HepG2 (cell line): ENCODE measurements around the gene ZNF26. TPM values are rescaled to one million over a fixed set of nuclear protein-coding genes. Genes with fewer than 3 reads are reported as not detected.
A peak's percentile ranks its signal among the peaks of the same experiment; 100 is the strongest.

Source experiments
- CCAR2 ChIP-seq: fragments of 200-400 bp; formaldehyde crosslinking; optimal IDR thresholded peaks from 2 replicates; pipeline ENCODE3; 2018; ENCODE audit warnings: low read depth, mild to moderate bottlenecking, low read length, moderate library complexity
- EHMT2 ChIP-seq: fragments of 200-600 bp; sonication (generic); IDR thresholded peaks from 2 replicates; pipeline ENCODE4 v1.7.0; 2017; ENCODE audit warnings: antibody characterized with exemption, low read depth, low read length, borderline replicate concordance
- ERF ChIP-seq: IDR thresholded peaks from 2 replicates; pipeline ENCODE4 v1.6.1; 2018; ENCODE audit warnings: missing biosample characterization, missing genetic modification reagents
- HNF4A ChIP-seq: sonication (generic); formaldehyde crosslinking; IDR thresholded peaks from 2 replicates; pipeline ENCODE4 v1.4.0; 2020; ENCODE audit warnings: missing genetic modification reagents
- MXI1 ChIP-seq: IDR thresholded peaks from 3 replicates; pipeline ENCODE4 v1.6.1; 2012; ENCODE audit warnings: low read depth, low read length, inconsistent platforms, borderline replicate concordance
- NCOR1 ChIP-seq: fragments of 200-600 bp; sonication (generic); IDR thresholded peaks from 2 replicates; pipeline ENCODE4 v1.7.0; 2017; ENCODE audit warnings: antibody characterized with exemption, low read length, borderline replicate concordance
- NR3C1 ChIP-seq: sonication (generic); formaldehyde crosslinking; IDR thresholded peaks from 2 replicates; pipeline ENCODE4 v1.4.0; 2020; ENCODE audit warnings: missing genetic modification reagents
- POLR2G ChIP-seq: fragments of 200-400 bp; formaldehyde crosslinking; IDR thresholded peaks from 2 replicates; pipeline ENCODE4 v1.6.1; 2018; ENCODE audit warnings: mild to moderate bottlenecking, low read depth, low read length, moderate library complexity
- TAF1 ChIP-seq: sonication (generic); formaldehyde crosslinking; IDR thresholded peaks from 2 replicates; pipeline ENCODE4 v1.4.0; 2020; ENCODE audit warnings: missing genetic modification reagents
- ZBTB21 ChIP-seq: sonication (generic); formaldehyde crosslinking; IDR thresholded peaks from 2 replicates; pipeline ENCODE4 v1.4.0; 2020; ENCODE audit warnings: missing genetic modification reagents
- ZNF24 ChIP-seq: fragments of 450-650 bp; IDR thresholded peaks from 2 replicates; pipeline ENCODE4 v1.6.1; 2017; ENCODE audit warnings: antibody characterized with exemption, mild to moderate bottlenecking
- ZNF260 ChIP-seq: sonication (generic); formaldehyde crosslinking; IDR thresholded peaks from 2 replicates; pipeline ENCODE4 v1.4.0; 2020; ENCODE audit warnings: missing genetic modification reagents, low read depth, mild to moderate bottlenecking, borderline replicate concordance
- ZNF567 ChIP-seq: sonication (generic); formaldehyde crosslinking; IDR thresholded peaks from 2 replicates; pipeline ENCODE4 v1.8.1; 2023; ENCODE audit warnings: mild to moderate bottlenecking, missing genetic modification reagents, borderline replicate concordance
- polyA plus RNA-seq, 8 experiments: library from polyadenylated mRNA; depleted of rRNA in 3 of 8; stranded (reverse) in 7 of 8; unstranded in 1 of 8; fragments of >200 nt; fragmentation: Illumina TruSeq in 4 of 8; extraction: Trizol in 4 of 8; gene quantifications; 2 replicates each; pipeline versions ENCODE4 v1.2.1 to v1.2.3, GENCODE V29; 2011 to 2016; ENCODE audit warnings: low read depth in 4 of 8, missing spikeins in 1 of 8, mixed read lengths in 1 of 8; ENCODE audit not compliant: insufficient read depth in 1 of 8
- total RNA-seq, 5 experiments: library from RNA; depleted of rRNA; stranded (reverse); fragments of >200 nt; fragmentation: Illumina TruSeq; extraction: Trizol; gene quantifications; 2 replicates each; pipeline ENCODE4 v1.2.3, GENCODE V29; 2016; ENCODE audit warnings: low read depth in 1 of 5
- TF ChIP-seq, protein P1 (sequence below): sonication (generic); formaldehyde crosslinking; IDR thresholded peaks from 2 replicates; pipeline ENCODE4 v1.5.0; 2020; ENCODE audit warnings: missing genetic modification reagents
- TF ChIP-seq, protein P2 (sequence below): sonication (generic); formaldehyde crosslinking; IDR thresholded peaks from 2 replicates; pipeline ENCODE4 v1.4.0; 2020; ENCODE audit warnings: missing genetic modification reagents
- TF ChIP-seq, protein P3 (sequence below): sonication (generic); formaldehyde crosslinking; IDR thresholded peaks from 2 replicates; pipeline ENCODE4 v1.8.1; 2023; ENCODE audit warnings: missing genetic modification reagents, inconsistent platforms, borderline replicate concordance
- TF ChIP-seq, protein P4 (sequence below): sonication (generic); formaldehyde crosslinking; IDR thresholded peaks from 2 replicates; pipeline ENCODE4 v1.4.0; 2020; ENCODE audit warnings: missing genetic modification reagents, borderline replicate concordance
- TF ChIP-seq, protein P5 (sequence below): sonication (generic); formaldehyde crosslinking; IDR thresholded peaks from 2 replicates; pipeline ENCODE4 v1.8.0; 2022; ENCODE audit warnings: mild to moderate bottlenecking, missing genetic modification reagents, moderate library complexity
- TF ChIP-seq, protein P6 (sequence below): sonication (generic); formaldehyde crosslinking; IDR thresholded peaks from 2 replicates; pipeline ENCODE4 v1.8.1; 2023; ENCODE audit warnings: mild to moderate bottlenecking, inconsistent platforms, moderate library complexity, missing genetic modification reagents, borderline replicate concordance

The ZNF26 gene
- total and polyA plus RNA-seq, 2 of the 13 experiments (the other 11 are each of a cell fraction or from before 2014, with no cell fraction given): 3.8 to 6.5 TPM

DNA sequence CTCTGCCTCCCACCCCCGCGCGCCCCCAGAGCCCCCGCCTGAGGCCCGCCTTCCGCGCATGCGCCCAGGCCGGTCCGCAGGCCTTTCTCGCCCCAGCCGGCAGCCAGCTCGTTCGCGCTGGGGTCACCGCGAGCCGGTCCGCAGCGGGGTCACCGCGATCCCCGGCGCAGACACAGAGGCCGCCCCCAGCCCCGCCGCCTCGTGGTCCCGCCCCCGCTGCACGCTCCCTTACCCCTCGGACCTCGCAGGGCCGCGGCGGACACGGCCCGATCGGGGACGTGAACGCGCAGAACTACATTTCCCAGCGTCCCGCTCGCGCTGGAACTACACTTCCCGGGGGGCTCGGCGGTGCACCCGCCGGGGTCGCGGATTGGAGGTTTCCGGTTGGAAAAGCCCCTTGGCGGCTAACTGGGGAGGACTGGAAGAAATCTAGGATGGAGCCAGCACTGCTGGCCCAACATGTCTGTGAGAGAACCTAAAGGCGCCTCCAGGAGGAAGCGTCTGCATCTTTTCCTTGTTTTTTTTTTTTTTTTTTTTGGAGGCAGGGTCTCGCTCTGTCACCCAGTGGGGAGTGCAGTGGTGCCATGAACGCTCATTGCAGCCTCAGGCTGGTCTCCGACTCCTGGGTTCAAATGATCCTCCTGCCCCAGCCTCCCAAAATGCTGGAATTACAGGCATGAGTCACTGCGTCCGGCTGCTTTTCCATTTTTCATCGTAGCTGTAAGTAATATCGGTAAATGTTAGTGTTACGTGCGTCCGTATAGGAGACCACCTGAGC, 30.0 kb upstream of the ZNF26 start, which contains the start of gene ZNF605 (continued):
- TF ChIP-seq TAF1 (CRISPR knock-in tag) (peak; percentile 57), EHMT2 (no peak), NR3C1 (no peak), ERF (CRISPR knock-in tag) (peak; percentile 36; the same call in 1 of the 2 replicates), ZNF567 (CRISPR knock-in tag) (no peak), ZNF260 (no peak), ZBTB21 (CRISPR knock-in tag) (no peak), NCOR1 (no peak), CCAR2 (no peak), HNF4A (no peak), ZNF24 (no peak), MXI1 (peak; percentile 56; the same call in 1 of the 3 replicates), POLR2G (peak; percentile 69)
- TF ChIP-seq, protein P1, sequence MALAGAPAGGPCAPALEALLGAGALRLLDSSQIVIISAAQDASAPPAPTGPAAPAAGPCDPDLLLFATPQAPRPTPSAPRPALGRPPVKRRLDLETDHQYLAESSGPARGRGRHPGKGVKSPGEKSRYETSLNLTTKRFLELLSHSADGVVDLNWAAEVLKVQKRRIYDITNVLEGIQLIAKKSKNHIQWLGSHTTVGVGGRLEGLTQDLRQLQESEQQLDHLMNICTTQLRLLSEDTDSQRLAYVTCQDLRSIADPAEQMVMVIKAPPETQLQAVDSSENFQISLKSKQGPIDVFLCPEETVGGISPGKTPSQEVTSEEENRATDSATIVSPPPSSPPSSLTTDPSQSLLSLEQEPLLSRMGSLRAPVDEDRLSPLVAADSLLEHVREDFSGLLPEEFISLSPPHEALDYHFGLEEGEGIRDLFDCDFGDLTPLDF: peak; percentile 59; the same call in 1 of the 2 replicates
- TF ChIP-seq, protein P2, sequence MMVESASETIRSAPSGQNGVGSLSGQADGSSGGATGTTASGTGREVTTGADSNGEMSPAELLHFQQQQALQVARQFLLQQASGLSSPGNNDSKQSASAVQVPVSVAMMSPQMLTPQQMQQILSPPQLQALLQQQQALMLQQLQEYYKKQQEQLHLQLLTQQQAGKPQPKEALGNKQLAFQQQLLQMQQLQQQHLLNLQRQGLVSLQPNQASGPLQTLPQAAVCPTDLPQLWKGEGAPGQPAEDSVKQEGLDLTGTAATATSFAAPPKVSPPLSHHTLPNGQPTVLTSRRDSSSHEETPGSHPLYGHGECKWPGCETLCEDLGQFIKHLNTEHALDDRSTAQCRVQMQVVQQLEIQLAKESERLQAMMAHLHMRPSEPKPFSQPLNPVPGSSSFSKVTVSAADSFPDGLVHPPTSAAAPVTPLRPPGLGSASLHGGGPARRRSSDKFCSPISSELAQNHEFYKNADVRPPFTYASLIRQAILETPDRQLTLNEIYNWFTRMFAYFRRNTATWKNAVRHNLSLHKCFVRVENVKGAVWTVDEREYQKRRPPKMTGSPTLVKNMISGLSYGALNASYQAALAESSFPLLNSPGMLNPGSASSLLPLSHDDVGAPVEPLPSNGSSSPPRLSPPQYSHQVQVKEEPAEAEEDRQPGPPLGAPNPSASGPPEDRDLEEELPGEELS (CRISPR knock-in tag): no peak
- TF ChIP-seq, protein P3, sequence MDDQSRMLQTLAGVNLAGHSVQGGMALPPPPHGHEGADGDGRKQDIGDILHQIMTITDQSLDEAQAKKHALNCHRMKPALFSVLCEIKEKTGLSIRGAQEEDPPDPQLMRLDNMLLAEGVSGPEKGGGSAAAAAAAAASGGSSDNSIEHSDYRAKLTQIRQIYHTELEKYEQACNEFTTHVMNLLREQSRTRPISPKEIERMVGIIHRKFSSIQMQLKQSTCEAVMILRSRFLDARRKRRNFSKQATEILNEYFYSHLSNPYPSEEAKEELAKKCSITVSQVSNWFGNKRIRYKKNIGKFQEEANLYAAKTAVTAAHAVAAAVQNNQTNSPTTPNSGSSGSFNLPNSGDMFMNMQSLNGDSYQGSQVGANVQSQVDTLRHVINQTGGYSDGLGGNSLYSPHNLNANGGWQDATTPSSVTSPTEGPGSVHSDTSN: no peak
- TF ChIP-seq, protein P4, sequence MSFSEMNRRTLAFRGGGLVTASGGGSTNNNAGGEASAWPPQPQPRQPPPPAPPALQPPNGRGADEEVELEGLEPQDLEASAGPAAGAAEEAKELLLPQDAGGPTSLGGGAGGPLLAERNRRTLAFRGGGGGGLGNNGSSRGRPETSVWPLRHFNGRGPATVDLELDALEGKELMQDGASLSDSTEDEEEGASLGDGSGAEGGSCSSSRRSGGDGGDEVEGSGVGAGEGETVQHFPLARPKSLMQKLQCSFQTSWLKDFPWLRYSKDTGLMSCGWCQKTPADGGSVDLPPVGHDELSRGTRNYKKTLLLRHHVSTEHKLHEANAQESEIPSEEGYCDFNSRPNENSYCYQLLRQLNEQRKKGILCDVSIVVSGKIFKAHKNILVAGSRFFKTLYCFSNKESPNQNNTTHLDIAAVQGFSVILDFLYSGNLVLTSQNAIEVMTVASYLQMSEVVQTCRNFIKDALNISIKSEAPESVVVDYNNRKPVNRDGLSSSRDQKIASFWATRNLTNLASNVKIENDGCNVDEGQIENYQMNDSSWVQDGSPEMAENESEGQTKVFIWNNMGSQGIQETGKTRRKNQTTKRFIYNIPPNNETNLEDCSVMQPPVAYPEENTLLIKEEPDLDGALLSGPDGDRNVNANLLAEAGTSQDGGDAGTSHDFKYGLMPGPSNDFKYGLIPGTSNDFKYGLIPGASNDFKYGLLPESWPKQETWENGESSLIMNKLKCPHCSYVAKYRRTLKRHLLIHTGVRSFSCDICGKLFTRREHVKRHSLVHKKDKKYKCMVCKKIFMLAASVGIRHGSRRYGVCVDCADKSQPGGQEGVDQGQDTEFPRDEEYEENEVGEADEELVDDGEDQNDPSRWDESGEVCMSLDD: no peak; the same call in 1 of the 2 replicates
- TF ChIP-seq, protein P5, sequence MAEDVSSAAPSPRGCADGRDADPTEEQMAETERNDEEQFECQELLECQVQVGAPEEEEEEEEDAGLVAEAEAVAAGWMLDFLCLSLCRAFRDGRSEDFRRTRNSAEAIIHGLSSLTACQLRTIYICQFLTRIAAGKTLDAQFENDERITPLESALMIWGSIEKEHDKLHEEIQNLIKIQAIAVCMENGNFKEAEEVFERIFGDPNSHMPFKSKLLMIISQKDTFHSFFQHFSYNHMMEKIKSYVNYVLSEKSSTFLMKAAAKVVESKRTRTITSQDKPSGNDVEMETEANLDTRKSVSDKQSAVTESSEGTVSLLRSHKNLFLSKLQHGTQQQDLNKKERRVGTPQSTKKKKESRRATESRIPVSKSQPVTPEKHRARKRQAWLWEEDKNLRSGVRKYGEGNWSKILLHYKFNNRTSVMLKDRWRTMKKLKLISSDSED (CRISPR knock-in tag): no peak
- TF ChIP-seq, protein P6, sequence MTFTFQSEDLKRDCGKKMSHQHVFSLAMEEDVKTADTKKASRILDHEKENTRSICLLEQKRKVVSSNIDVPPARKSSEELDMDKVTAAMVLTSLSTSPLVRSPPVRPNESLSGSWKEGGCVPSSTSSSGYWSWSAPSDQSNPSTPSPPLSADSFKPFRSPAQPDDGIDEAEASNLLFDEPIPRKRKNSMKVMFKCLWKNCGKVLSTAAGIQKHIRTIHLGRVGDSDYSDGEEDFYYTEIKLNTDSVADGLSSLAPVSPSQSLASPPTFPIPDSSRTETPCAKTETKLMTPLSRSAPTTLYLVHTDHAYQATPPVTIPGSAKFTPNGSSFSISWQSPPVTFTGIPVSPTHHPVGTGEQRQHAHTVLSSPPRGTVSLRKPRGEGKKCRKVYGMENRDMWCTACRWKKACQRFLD (CRISPR knock-in tag): no peak; the same call in 1 of the 2 replicates
